ENCODE results near the gene PNPLA7.

GRCh38 chr9:137453643-137454081 is 96.5 kb downstream of the PNPLA7 start:
- TF ChIP-seq CTCF (IDR thresholded peaks at IDR 0.05) (no peak), POLR2AphosphoS5 (IDR thresholded peaks at IDR 0.05; ENCODE audit: low read depth, low read length) (no peak), SIN3A (IDR thresholded peaks at IDR 0.05; ENCODE audit: borderline replicate concordance, insufficient read depth, low read depth, low read length) (no peak), TCF7L2 (IDR thresholded peaks at IDR 0.05; ENCODE audit: low read depth, low read length) (no peak)
- TF ChIP-seq, protein P1, sequence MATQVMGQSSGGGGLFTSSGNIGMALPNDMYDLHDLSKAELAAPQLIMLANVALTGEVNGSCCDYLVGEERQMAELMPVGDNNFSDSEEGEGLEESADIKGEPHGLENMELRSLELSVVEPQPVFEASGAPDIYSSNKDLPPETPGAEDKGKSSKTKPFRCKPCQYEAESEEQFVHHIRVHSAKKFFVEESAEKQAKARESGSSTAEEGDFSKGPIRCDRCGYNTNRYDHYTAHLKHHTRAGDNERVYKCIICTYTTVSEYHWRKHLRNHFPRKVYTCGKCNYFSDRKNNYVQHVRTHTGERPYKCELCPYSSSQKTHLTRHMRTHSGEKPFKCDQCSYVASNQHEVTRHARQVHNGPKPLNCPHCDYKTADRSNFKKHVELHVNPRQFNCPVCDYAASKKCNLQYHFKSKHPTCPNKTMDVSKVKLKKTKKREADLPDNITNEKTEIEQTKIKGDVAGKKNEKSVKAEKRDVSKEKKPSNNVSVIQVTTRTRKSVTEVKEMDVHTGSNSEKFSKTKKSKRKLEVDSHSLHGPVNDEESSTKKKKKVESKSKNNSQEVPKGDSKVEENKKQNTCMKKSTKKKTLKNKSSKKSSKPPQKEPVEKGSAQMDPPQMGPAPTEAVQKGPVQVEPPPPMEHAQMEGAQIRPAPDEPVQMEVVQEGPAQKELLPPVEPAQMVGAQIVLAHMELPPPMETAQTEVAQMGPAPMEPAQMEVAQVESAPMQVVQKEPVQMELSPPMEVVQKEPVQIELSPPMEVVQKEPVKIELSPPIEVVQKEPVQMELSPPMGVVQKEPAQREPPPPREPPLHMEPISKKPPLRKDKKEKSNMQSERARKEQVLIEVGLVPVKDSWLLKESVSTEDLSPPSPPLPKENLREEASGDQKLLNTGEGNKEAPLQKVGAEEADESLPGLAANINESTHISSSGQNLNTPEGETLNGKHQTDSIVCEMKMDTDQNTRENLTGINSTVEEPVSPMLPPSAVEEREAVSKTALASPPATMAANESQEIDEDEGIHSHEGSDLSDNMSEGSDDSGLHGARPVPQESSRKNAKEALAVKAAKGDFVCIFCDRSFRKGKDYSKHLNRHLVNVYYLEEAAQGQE (IDR thresholded peaks at IDR 0.05; ENCODE audit: insufficient read depth in 1 of 2, low read depth in 2 of 2, low read length in 1 of 2): no peak

Measured in Panc1 (cell line).